SH-SY5Y (cell line): ENCODE results near the gene TNFRSF18.

ENCODE experiments used
- GATA2 ChIP-seq: IDR thresholded peaks from 2 replicates; pipeline ENCODE4 v1.6.1; 2011; ENCODE audit warnings: mild to moderate bottlenecking, low read depth, low read length
- GATA3 ChIP-seq: IDR thresholded peaks from 2 replicates; pipeline ENCODE4 v1.6.1; 2011; ENCODE audit warnings: low read depth, mild to moderate bottlenecking, low read length, moderate library complexity

DNA sequence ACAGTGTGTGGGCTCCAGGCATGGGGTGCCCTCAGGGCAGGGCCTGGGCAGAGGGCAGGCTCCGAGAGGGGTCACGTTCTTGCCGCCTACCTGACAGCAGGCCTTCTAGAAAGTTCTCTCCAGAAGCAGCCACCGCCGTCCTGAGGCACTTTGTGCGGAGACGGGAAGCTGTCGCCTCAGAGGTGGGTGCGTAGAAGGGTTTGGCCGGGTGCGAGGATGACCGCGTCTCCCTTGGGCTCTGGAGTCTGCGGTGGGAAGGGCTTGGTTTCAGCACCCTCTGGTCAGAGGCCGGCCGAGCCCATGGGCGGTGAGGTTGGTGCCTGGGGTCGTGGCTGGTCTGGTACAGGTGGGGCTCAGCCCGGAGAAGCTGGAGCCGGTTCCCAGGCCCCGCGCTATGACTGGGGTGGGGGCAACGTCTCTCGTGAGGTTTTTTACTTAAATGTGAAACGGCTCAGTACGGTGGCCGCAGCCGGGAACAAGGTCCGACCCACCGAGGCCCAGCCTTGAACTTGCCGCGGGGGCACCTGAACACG, 42.8 kb downstream of the TNFRSF18 start:
- no peak for TF ChIP-seq GATA3
- no peak for TF ChIP-seq GATA2
